GM12872 (cell line): Measurements from ENCODE around the gene STAU1.

Source experiments
- TF ChIP-seq, protein P1 (sequence below): IDR thresholded peaks from 3 replicates; pipeline ENCODE4 v1.5.1; 2011; ENCODE audit warnings: low read depth, mild to moderate bottlenecking, low read length, moderate library complexity; ENCODE audit not compliant: insufficient read depth

The STAU1 gene

DNA sequence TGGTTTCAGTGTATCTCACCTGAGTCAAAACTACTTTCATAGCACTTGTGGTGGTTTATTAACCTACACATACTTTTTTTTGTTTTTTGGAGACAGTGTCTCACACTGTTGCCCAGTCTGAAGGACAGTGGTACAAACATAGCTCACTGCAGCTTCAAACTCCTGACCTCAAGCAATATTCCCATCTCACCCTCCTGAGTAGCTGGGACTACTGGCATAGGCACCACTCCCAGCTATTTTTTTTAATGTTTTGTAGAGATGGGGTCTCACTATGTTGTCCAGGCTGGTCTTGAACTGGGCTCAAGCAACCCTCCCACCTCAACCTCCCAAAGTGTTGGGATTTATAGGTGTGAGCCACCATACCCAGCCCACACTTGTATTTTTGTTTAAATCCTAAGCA is 49.7 kb downstream of the STAU1 start:
- TF ChIP-seq, protein P1, sequence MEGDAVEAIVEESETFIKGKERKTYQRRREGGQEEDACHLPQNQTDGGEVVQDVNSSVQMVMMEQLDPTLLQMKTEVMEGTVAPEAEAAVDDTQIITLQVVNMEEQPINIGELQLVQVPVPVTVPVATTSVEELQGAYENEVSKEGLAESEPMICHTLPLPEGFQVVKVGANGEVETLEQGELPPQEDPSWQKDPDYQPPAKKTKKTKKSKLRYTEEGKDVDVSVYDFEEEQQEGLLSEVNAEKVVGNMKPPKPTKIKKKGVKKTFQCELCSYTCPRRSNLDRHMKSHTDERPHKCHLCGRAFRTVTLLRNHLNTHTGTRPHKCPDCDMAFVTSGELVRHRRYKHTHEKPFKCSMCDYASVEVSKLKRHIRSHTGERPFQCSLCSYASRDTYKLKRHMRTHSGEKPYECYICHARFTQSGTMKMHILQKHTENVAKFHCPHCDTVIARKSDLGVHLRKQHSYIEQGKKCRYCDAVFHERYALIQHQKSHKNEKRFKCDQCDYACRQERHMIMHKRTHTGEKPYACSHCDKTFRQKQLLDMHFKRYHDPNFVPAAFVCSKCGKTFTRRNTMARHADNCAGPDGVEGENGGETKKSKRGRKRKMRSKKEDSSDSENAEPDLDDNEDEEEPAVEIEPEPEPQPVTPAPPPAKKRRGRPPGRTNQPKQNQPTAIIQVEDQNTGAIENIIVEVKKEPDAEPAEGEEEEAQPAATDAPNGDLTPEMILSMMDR, result no peak

DNA sequence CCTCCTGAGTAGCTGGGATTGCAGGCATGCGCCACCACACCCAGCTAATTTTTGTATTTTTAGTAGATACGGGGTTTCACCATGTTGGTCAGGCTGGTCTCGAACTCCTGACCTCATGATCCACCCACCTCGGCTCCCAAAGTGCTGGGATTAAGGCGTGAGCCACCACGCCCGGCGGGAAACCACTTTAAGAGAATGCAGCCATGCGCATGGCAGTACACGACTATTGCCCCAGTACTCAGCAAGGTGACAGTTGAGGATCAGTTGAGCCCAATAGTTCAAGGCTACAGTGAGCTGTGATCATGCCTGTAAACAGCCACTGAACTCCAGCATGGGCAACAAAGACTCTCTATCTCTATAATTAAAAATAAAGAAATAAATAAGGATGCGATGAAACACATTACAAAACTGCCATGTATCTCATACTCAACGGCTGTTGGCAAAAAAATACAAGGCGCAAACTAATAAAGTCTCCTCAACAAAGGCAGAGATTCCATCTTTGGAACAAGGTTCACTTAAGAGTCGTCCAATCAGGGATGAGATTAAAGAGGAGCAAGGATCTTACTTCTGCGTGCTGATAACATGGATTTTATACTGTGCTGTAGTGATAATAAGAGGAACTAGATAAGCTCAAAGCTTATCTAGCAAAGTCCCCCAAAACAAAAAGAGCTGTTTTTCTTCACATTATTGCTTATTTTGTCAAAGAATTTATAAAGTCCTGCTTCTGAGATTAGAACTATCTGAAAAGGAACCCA is 51.1 kb downstream of the STAU1 start:
- TF ChIP-seq, protein P1, result no peak

DNA sequence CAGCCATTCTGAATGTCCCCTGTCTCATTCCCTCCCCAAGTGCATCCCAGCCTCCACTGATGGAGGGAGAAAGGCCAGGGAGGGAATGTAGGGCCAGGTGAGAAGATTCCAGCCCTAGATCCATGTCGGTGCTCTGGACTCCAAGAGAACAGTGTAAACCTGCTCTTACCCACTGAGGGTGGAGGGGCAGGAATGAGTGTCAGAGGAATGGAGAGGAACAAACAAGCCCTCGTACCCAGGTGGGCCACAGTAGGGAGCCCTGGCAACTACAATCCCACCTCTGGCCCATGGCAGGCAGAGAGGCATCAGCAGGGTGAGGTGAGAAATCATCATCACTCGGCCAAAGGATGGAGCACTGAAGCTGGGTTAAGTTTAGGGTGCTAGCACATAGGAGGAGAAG is 54.6 kb downstream of the STAU1 start:
- TF ChIP-seq, protein P1, result no peak

DNA sequence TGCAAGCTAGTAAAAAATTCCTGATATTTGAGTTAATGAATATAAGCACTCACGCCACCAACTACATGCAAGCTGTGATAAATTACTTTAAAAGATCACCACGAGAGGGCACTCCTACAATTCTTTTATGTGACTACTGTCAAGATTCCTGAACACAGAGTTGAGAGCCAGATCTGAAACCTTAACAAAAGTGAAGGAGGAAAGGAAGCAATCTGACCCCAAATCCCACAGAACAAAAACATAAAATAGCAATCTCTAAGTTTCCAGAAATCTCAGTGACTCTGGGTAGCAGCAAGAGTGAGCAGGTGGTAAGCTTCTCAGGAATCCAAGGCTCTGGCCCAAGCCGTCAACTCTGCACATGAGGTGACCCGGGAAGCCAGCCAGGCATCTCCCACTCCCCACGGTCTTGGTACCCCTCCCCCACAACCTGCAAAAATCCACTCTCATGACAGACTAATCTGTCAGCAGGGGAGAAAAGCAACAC is 55.1 kb downstream of the STAU1 start:
- TF ChIP-seq, protein P1, result peak; percentile 45; the same call in 1 of the 3 replicates

DNA sequence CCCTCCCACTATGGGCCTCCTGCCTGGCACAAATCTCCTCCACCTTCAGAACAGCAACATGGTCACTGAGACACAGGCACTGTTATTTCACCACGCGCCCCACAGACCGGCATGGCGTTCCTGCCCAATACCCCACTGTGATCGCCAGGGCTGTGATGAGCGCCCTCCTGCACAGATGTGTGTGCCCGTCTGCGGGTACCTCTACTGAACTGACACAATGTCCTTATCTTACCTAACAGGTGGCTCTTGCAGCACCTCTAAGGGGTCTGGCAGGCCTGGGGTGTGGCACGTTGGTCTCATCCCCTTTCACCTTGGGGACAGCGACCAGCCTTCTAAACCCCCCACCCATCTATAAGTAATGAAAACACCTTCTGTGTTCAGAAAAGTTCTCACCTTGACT is 64.2 kb downstream of the STAU1 start:
- TF ChIP-seq, protein P1, result no peak

DNA sequence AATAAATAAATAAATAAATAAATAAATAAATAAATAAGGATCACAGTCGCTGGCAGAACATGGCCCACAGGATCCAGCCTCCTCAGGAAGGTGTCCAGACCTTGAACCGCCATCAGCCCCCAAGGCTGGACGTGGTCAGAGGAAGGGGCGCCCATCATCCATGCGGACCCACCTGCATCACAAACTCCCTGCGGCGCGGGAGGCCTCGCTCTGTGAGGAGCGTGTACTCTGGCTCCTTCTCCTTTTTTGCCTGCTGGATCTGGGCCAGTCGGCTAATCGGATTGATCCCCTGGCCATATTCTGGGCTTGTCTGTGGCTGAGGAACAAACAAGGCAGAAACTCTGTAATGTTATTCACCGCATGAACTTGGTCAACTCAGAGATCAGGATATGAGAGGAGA is 65.2 kb downstream of the STAU1 start:
- TF ChIP-seq, protein P1, result no peak

DNA sequence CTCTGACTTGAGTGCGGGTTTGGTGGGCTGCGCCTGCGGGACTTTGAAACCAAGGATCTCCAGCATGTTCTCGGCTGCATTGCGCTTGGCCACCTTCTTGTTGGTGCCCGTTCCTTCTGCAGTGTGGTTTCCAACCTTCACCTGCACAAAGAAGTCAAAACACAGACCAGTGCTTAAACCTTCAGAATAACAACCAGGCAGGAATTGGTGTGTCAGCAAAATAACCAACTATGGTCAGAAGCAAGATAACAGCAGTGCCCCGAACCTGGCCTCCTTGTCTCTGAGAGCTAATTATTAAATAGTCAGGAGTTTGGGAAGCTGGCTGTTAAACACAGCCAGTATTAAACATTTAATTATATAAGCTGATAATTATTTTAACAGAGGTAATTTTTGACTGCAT is 68.1 kb downstream of the STAU1 start:
- TF ChIP-seq, protein P1, result no peak
